HG03064 (cell line): Measurements from ENCODE around the gene CRISP2.

ENCODE experiments used
- ATAC-seq: cut with Tn5 transposase; IDR thresholded peaks from one replicate; pipeline ENCODE4 v1.9.1; 2021; ENCODE audit warnings: low read depth; ENCODE audit not compliant: unreplicated experiment

CRISP2 gene

DNA sequence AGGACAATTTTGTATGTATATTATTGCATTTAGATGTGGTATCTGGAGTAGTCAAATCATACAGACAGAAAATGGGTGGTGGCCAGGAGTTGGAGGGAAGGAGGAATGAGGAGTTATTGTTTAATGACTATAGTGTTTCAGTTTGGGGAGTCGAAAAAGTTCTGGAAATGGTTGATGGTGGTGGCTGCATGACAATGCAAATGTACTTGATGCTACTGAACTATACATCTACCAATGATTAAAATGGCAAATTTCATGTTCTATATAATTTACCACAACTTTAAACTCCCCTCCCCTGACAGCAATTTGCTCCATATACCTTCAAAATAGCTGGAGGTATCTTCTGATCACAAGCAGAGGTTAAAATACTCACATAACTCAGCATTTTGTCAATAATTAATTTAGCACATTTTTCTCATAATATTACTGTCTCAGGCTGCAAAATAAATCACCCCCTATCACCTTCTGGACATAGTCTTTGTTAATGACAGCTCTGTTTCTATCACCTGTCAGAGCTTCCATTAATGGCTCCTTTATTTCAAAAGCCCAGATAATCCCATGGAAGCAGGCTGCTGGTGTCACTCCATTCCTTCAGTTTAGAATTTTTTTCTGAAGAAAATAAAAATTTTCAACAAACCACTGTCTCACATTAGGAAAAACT lies 51.0 kb downstream of the CRISP2 start:
- no peak for ATAC-seq

GRCh38 chr6:49653942-49654341 lies 59.4 kb downstream of the CRISP2 start:
- ATAC-seq, result no peak

GRCh38 chr6:49653438-49653837 lies 59.9 kb downstream of the CRISP2 start:
- no peak for ATAC-seq

- ATAC-seq, result no peak
Measured at GRCh38 chr6:49651239-49651638, 62.1 kb downstream of the CRISP2 start.

DNA sequence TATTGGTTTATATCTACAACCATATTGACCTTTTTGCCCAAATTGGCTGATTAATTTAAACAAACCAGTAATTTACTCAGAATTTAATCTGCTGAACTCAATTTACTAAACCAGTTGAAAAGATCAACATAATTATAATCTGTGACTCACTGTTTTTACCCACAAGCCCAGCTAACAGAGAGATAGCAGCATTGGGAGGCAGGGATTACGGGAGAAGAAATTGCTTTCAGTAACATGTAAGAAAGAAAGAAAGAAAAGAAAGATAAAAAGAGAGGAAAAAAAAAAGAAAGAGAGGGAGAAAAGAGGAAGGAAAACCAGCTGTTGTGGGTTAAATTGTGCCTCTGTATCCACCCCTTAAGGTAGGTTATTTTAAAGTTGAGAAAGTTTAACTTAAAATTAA lies 63.4 kb downstream of the CRISP2 start:
- ATAC-seq, result no peak

DNA sequence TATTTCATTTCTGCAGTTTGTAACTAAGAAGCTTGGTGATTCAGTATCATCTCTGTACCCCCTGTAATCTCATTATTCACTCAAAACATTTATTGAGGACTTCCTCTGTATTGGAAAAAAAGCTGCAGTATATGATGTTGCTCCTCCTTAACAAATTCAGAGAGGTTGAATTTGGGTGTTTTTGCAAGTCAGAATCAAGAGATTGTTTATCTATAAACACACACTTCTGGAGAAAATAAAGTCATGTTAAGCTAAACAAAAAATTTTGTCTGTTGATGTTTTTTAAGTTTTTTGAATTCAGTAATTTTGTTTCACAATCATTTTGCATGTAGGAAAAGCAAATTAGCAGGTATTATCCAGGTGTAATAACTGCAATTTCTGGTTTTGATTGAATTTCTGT lies 65.3 kb downstream of the CRISP2 start:
- ATAC-seq, result no peak

GRCh38 chr6:49647476-49647875 lies 65.9 kb downstream of the CRISP2 start:
- no peak for ATAC-seq

GRCh38 chr6:49646942-49647341 lies 66.4 kb downstream of the CRISP2 start:
- no peak for ATAC-seq

GRCh38 chr6:49646130-49646824 lies 67.1 kb downstream of the CRISP2 start:
- ATAC-seq, result no peak

DNA sequence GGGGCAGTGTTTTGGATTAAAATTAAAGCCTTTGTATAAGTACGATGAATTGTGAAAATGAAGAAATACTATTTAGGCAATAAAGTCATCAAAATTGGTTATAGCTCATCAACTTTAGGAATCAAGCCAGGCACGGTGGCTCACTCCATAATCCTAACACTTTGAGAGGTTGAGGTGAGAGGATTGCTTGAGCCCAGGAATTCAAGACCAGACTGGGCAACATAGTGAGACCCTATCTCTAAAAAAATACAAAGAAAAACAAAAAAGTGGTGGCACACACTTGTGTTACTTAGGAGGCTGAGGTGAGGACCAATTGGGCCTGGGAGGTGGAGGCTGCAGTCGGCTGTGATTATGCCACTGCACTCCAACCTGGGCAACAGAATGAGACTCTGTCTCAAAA lies 68.2 kb downstream of the CRISP2 start:
- no peak for ATAC-seq
